Stimulated activated CD8-positive, alpha-beta memory T cell treated with anti-CD3 and anti-CD28 coated beads, Interleukin-12 subunit alpha, Interleukin-12 subunit beta, amount 100 ng/mL, for 24 hours (primary cell): ENCODE results near the gene IGIP.
"Not testable (repeated sequence)": the region's sequence is repeated elsewhere in the genome, so short reads cannot be mapped to it uniquely, and the experiment has no call there.

Experiments
- DNase-seq: peaks from one replicate; pipeline ENCODE4 v3.0.0-alpha.2; 2020; ENCODE audit errors: extremely low read depth

Gene IGIP

DNA sequence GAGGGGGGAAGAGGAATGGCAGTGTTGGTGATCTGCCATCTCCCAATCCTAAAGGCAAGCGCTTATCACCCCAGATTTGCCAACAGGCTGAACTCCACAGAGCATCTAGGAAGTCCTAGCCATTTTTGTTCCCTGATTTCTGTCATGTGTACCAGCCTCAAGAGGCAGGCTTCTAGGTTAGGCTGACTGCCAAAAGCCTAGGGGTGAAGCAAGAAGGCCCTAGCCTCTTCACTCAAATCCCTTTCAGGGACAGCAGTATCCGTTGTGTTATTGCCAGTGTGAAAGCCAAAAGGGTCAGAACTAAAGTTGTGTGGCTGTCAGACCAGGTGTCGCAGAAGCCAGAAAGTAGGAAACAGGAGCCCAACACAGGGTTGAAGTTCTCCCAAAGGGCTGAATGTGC is 14.7 kb downstream of the IGIP start:
- DNase-seq = no peak

DNA sequence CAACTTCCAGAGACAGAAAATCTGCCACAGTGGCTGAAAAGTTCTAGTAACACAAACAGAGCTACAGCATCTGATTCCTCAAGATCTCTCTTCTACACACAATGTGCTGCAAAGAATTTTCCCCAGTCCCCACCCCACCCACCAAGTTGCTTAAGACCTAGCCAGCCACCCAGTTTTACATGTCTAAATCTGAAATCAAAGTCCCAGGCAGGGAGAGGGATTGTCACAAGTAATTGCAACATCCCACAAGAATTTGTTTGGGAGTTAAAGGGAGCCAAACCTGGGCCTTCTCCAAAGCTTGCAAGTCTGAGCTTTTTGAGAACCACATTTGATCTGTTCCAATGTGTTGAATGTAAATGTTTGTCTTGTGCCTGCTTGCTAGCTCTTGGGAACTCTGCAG is 15.5 kb downstream of the IGIP start:
- no peak for DNase-seq

DNA sequence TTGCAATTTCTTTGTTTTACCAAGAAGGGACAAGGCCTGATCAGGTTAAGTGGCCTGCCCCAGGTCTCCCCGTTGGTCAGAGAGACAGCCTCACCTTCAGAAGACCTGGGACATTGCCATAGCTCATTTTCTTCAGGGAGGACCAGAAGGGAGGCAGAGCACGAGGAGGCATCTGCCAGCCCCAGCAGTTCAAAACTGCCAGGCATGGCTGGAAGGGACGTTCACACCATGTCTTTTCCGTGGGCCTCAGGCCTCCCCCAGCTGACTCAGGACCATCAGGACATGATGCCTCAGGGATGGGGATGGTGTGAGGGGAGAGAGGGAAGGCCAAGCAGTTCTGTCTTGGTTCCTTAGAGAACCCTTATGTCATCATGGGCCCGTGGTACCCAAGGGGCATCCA is 16.5 kb downstream of the IGIP start:
- DNase-seq = no peak

DNA sequence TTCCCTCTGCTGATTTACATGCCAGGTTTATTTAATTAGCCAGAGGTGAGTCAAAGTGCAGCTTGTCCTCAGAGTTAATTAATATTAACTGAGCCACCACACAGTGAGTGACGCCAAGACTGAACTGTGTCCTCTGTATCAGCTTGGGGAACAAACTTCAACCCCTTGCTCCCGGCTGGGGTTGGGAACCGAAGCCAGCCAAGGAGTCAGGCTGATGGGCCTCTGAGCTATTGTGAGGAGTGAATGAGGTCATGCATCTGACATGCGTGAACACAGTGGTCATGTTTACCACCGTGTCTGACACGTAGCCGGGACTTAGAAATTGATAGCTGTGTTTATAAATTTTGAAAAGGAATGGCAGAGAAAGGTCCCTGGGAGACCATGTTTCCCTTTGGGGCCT is 17.1 kb downstream of the IGIP start:
- no peak for DNase-seq

DNA sequence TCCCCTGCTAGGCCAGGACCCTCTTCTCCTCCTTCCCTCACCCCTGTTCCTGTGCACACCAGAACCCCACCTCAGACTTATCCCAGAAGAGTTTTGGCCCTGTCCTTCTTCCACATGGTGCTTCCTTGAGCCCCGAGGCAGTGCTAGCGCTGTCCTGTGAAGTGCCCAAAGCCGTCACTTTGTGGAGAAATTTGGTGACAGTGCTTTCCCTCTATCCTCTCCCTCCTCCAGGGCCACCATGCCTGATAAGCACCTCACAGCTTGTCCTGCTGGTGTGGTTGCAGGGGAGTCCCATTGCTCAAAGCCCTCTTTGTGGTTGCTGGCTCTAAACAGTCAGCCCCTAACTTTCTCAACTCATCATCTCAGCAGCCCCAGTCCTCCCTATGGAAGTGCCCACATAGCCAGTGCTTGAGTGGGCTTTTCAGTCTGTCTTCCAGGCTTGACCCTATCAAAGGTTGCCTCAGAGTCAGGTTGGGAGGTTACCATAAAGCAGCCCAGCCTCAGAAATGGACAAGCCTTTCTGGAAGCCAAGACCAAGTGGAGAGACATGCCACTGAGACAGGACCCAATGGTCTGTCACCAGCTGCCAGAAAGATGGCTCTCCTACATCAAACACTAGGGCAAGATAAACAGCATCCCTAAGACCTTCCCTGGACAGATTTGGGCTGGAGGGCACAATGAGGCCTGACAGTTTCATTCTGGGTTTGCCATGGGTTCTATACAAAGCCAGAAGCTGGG is 18.0 kb downstream of the IGIP start:
- DNase-seq = no peak

DNA sequence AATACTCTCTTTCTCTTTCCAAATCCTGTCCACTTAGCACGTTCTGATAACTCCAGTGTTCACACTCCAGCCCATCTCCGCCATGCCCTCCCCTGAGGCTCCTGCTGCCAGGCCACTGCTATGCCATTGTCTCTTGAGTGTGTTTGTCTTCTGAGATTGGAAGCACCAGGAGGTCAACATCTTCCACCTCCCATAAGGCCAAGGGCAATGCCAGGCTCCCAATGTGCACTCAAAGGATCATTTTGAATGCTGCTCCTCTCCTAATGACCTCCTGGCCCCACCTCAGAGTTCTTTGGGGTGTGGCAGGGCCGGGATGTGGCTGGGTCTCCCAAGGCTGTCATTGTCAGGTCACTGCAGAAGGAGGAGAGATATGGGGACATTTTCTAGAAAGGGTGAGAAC is 19.5 kb downstream of the IGIP start:
- DNase-seq = no peak

DNA sequence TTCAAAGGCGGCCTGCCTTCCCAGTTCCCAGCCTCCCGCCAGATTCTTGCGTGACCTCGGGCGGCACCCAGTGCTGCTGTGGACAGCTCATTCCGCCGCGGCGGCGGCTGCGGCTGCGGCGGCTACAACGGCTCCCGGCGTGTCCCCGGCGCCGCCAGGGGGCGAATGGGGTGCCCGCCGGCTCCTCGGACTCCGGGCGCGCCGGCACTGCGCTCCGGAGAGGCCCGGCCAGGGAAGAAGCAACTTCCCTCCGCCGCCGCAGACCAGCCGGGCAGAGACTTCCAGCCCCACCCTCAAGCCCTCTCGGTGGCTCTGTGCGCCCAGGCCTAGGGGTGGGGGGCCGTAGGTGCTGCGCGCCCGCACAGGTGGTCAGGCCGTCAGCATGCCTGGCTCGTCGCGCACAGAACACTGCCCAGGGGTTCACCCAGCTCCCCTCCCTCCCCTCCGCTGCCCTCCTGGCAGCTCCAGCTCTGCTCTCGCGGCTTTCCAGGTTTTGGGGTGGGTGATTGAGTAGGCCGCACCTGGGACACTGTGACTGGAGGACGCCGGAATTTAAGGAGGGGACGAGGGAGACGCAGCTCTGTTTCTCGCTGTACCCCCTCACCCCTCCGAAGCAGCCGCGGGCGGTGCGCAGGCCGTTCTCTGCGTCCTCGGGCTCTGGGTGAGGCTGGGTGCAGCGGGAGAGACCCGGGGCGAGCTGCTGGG is 20.2 kb downstream of the IGIP start:
- DNase-seq = no peak

DNA sequence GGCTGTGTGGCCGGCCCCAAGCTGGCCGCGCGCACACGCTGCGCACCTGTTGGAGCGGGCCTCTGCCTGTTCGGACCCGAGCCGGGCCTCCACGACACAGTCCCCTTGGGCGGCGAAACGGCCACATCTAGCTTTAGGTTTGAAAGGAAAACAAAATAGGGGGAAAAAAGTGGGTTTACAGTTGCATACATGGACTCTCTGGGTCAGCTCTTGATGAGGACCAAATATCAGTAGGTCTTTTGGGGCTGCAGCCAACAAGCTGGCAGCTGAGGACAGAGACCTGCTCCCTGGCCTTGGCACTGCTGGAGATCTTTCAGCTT is 20.7 kb downstream of the IGIP start:
- no peak for DNase-seq

DNA sequence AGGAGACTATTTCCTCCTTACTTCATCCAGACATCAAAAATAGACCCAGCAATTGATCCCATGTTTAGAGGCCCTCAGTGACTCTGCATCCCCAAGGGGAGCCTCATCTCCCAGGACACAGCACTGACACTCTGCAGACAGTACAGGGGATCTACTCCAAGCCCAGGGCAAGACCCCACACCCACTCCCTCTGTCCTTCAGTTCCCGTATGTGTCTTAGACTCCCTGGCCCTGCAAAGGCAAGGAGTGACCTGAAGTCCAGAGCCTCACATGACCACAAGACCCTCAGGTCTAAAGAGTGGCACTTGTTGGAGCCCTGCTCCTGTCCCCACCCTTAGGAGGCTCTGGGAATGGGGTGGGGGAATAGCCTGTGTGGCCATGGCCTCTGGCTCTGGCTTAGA is 21.7 kb downstream of the IGIP start:
- DNase-seq = no peak

DNA sequence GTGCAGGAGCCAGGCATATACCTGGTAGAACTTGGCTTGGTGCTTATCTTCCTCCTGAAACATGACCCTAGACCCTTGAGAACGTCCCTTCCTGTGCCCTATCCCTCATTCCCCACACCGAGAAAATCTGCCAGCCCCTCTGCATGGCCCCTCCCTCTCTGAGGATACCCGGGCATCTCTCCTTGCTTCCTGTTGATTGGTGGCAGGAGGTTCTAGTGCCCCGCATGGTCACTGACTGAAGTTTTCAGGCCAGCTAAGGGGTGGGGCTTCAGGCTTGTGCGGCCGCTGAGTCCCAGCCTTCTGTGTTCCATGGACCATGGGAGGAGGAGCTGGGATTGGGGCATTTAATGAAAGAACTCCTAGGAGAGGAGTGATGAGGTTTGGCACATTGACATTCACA is 22.8 kb downstream of the IGIP start:
- no peak for DNase-seq

DNA sequence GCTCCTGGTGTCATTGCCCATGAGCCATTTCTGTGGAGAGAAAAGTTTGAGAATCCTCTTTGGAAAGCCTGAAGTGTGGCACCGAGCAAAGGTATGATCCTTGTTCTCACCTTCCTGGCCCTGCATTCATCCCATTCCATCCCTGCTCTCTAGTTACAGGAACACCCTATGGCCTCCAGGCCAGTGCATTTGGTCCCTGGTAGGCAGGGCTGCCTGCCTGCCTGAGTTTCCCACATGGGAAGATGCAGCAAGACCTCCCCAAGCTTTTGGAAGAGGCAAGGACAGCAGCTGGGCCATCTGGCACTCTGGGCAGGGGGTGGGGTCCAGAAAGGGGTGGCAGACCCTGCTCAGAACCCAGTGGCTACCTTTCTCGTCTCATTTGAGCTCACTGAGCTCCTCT is 24.5 kb downstream of the IGIP start:
- DNase-seq = no peak

DNA sequence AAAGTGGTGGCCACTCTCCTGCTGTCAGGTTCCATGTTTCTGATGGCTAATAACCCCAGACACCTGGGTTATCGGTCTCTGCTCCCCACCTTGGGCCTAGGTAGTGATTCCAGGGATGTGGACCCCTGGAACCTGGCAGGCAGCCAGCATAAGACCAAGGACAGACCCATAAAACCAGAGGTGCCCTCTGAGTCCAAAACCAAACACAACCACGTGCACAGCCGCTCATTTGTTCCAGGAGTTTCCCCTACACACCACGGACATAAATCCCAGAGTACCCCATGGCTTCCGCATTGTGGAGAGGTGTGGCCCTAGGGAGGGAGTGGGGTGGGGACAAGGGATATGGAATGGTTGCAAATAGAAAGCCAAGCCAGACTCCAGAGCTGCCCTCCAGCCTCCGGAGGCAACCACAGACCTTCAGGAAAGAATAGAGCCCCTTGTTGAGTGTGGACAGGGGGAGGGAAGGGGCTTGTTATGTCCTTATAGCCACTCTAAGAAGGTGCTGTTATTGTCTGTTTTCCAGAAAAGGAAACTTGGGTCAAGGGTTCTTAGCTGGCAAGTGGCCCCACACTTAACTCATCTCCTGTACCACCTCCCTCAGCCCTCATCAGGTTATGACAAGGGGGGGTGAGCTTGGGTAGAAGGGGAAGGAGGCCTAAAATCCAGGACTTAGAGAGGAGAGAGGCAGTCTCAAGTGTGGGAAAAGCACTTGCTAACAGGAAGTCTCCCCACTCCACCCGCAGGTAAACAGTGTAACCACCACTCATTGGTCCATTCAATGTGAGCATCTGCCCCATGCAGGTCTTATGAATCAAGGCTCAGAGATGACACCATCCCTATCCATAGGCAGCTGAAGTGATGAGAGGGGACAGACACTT is 25.6 kb downstream of the IGIP start:
- DNase-seq = no peak

DNA sequence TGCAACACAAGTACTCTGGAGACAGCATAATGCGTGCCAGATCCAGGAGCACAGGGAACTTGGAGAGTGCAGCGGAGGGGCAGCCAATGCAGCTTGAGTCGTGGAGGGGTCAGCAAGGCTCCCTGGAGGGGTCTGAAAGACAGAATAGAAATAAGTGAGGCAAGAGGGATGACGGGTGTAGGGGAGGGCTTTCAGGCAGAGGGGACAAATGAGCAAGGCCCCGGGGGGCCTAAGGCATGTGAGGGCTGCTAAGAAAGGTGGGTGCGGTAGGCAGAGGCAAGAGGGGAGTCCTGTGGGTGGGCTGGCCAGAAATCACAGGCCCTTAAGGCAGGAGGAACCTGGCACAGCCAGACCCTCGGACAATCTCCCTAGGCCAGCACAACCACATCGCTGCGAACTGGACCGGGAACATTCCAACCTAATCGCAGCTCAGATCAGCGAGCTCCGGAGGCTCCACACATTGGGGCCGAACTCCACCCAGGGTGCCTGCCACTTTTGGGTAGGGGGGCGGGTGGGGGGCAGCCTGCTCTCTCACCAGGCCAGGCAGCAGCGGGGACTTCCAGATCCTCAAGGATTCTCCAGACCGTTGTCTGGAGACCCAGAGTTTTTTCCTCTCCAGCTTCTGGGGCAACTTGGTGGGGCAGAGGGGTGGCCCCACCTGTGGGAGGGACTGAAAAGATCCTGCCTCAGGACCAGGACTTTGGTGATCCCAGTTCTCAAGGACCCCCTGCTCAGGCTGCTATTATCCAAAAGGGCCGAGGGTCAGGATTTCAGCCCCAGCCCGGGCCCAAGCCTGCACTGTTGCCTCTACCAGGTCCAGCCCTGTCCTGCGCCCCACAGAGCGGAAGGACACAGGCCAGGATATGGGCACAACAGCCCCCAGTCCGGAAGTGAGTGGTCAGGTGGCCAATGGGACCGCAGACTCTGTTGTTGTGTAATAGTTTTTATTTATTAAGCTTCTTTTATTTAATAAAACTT is 26.6 kb downstream of the IGIP start:
- no peak for DNase-seq

DNA sequence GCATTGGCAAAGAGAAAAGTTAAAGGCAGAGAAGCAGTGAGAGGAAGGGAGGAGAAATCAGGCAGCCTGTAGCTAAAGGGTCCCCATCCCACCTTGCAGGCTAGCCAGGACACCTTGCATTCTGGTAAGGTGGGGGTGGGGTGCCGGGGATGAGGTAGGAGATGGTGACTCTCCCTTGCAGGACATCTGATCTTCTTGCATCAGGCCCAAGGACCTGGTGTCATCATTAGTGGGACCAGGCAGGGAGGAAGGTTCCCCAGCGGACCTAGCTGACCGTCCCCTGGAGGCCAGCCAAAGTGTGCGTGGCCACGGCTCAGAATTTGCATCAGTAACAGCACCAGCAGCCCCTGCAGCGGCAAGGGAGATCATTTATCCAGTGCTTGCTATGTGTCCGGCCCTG is 27.5 kb downstream of the IGIP start:
- no peak for DNase-seq

DNA sequence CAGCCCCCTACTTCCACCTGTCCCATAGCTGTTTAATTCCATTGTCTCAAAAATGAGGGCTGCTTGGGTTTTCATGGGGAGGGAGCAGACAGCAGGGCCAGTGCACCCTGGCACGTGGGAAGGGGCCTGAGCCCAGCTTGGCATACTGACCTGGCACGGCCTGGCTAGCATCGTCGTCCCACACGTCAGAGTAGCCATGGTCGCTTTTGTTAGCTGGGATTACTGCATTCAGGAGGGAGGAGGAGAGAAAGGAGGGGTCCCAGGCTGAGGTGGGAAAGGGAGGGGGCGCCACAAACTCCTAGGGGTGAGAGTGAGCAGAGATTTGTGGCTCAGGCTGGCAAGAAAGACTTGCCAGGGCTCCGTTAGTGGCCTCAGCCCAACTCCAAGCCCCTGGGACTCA is 28.2 kb downstream of the IGIP start:
- DNase-seq = no peak

DNA sequence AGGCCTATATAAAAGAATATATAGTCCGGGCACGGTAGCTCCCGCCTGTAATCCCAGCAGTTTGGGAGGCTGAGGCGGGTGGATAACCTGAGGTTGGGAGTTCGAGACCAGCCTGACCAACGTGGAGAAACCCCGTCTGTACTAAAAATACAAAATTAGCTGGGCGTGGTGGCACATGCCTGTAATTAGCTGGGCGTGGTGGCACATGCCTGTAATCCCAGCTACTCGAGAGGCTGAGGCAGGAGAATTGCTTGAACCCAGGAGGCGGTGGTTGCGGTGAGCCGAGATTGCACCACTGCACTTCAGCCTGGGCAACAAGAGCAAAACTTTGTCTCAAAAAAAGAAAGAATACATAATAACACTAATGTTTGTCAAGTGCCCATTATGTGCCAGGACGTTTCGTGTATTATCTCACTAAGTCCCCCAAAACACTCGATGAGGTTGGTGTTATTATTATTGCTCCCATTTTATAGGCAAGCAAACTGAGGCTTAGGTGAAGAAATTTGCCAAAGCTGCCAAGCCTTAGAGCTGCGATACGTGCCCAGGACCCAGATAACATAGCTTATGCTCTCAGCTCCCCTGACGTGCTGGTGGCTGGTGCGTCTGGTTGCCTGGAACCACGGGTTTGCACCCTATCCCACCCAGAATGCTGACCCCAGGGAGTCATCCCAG is 29.1 kb downstream of the IGIP start:
- not testable (repeated sequence) for DNase-seq

DNA sequence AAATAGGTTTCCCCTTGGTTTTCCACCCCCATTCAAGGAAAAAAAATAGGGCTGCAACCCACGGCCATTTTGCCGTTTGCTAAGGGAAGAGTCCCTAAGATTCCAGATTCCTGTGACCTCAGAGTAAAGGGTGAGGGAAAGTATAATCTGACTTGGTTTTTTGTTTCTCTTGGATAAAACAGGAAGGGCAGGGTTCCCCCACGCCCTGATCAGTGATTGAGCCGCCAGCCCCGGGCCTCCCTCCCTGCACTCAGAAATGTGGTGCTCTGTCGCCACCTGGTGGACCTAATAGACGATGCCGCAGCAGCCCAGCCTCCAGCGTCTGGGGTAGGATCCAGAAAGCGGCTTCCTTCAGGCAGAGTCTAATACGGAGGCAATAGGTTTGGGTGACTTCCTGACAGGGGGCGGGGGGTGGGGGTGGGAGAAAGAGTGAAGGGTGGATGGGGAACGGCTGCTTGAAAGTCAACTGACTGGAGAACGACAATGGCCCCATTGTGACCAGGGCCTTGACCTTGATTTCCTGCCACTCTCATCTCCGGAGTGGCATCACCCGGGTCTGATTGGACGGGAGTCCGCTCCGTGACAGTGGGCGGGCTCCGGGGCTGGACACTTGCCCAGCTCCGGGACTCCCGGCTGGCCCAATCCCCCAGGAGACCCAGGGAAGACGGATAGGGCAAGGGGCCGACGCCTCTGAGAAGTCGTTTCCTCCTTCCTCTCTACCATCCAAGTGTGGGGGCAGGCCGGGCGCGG is 31.5 kb downstream of the IGIP start:
- peak; percentile 63 for DNase-seq

DNA sequence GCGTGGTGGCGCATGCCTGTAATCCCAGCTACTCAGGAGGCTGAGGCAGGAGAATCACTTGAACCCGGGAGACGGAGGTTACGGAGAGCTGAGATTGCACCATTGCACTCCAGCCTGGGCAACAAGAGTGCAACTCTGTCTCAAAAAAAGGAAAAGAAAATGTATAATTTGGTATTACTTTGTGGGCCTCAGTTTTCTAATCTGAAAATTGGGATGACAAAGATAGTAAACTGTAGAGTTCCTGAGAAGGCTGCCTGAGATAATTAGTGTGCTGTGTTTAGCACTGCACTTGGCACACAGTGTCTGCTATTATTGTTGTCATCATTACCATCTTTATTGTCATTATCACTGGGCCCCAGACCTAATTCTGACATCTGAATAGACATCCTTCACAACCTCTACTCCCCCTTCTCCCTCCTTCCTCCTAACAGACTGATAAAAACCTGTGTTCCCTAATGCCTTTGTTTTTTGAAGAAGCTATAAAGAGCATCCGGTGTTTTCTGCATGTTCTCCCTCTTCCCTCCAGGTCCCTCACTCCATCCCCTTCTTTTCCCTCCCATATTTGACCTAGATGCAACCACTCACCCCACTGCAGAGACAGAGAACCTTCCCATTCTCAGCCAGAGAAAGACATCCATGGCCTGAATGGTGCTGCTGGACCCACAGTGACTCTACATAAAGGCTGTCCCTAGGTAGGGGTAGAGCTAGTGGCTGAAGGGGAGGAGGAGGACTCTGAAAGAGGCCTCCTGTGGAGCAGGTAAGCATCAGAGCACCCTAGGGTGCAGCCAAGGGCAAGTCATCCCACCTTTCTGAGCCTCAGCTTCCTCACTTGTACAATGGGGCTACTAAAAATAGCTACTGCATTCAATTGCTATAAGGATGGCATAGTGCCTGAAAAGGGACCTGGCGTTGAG is 33.5 kb downstream of the IGIP start:
- no peak for DNase-seq

DNA sequence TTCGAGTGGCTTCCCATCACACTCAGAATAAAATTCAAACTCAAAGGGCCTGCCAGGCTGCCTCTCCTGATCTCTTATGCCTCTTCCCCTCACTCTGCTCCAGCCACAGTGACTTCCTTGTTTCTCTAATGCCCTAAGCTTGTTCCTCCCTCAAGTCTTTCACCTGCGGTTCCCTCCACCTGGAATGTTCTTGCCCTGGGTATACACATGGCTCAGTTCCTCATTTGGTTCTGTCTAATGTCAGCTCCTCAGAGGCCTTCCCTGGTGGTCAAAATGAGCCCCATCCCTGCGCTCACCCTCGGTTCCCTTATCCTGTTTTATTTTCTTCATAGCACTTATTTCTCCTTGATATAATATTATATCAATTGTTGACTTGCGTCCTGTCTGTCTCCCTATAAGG is 36.5 kb downstream of the IGIP start:
- DNase-seq = no peak
